K562 (cell line): ENCODE data around the gene QPRT. TPM values are rescaled to one million over a fixed set of nuclear protein-coding genes. Genes with fewer than 3 reads are reported as not detected.

Experiments used
- CEBPG ChIP-seq, 3 experiments: fragments of 200-800 bp in 1 of 3; sonication (Bioruptor generic) in 1 of 3; sonication (generic) in 1 of 3; formaldehyde crosslinking in 1 of 3; IDR thresholded peaks in 2 of 3; conservative IDR thresholded peaks in 1 of 3; 2 replicates each; pipeline versions ENCODE4 v1.6.1 to v1.8.0; 2016 to 2022; ENCODE audit warnings: missing compliant biosample characterization in 2 of 3, missing genetic modification characterization in 2 of 3, mild to moderate bottlenecking in 1 of 3, missing genetic modification reagents in 1 of 3
- ERF ChIP-seq: fragments of 450-650 bp; formaldehyde crosslinking; IDR thresholded peaks from 2 replicates; pipeline ENCODE4 v1.4.0; 2020; ENCODE audit warnings: mild to moderate bottlenecking, mixed read lengths
- GTF2E2 ChIP-seq: fragments of 200-800 bp; sonication (Bioruptor generic); IDR thresholded peaks from 2 replicates; pipeline ENCODE4 v1.6.1; 2016; ENCODE audit warnings: missing genetic modification characterization, missing compliant biosample characterization
- HSF4 ChIP-seq: fragments of 250-450 bp; sonication (Bioruptor Pico); IDR thresholded peaks from 2 replicates; pipeline ENCODE4 v2.1.2; 2022; ENCODE audit warnings: mild to moderate bottlenecking, moderate library complexity, borderline replicate concordance
- JUNB ChIP-seq: fragments of 450-650 bp; formaldehyde crosslinking; conservative IDR thresholded peaks from 2 replicates; pipeline ENCODE4 v1.4.0; 2020; ENCODE audit warnings: mild to moderate bottlenecking
- KDM4B ChIP-seq, 2 experiments: fragments of 450-650 bp in 1 of 2; sonication (generic) in 1 of 2; IDR thresholded peaks; 2 replicates each; pipeline ENCODE4 v1.6.1; 2016 to 2017; ENCODE audit warnings: borderline replicate concordance in 2 of 2, antibody characterized with exemption in 1 of 2, low read depth in 1 of 2, mild to moderate bottlenecking in 1 of 2
- NR0B1 ChIP-seq: fragments of 450-650 bp; IDR thresholded peaks from one replicate; pipeline ENCODE4 v1.6.1; 2018; ENCODE audit warnings: mild to moderate bottlenecking, moderate library complexity; ENCODE audit not compliant: partially characterized antibody
- POLR2H ChIP-seq: IDR thresholded peaks from 2 replicates; pipeline ENCODE4 v1.6.1; 2016; ENCODE audit warnings: missing genetic modification characterization, low read depth, mild to moderate bottlenecking, control low read depth, missing compliant biosample characterization, moderate library complexity
- RERE ChIP-seq: sonication (generic); formaldehyde crosslinking; IDR thresholded peaks from 2 replicates; pipeline ENCODE4 v1.8.0; 2023; ENCODE audit warnings: missing genetic modification reagents, mild to moderate bottlenecking, borderline replicate concordance
- SP2 ChIP-seq: IDR thresholded peaks from 2 replicates; pipeline ENCODE4 v1.6.1; 2011; ENCODE audit warnings: mild to moderate bottlenecking, low read depth, low read length, moderate library complexity; ENCODE audit not compliant: poor library complexity, severe bottlenecking; ENCODE audit errors: extremely low read depth
- SRF ChIP-seq, 2 experiments: fragments of 250-450, 450-650 bp in 1 of 2; sonication (Bioruptor Pico) in 1 of 2; sonication (generic) in 1 of 2; formaldehyde crosslinking; IDR thresholded peaks; 2 replicates each; pipeline versions ENCODE4 v1.5.0 to v1.5.1; 2020 to 2022; ENCODE audit warnings: mild to moderate bottlenecking in 1 of 2, missing genetic modification reagents in 1 of 2
- STAT6 ChIP-seq: sonication (generic); formaldehyde crosslinking; IDR thresholded peaks from 2 replicates; pipeline ENCODE4 v1.8.1; 2023; ENCODE audit warnings: mild to moderate bottlenecking, missing genetic modification reagents
- ZNF133 ChIP-seq: fragments of 250-450 bp; sonication (Bioruptor Pico); IDR thresholded peaks from 2 replicates; pipeline ENCODE4 v1.4.0; 2020; ENCODE audit warnings: mild to moderate bottlenecking
- polyA plus RNA-seq, 8 experiments: library from polyadenylated mRNA; depleted of rRNA in 4 of 8; stranded (reverse) in 5 of 8; unstranded in 3 of 8; fragments of >200 nt; fragmentation: Nextera tagmentation in 2 of 8; fragmentation: Illumina TruSeq in 1 of 8; extraction: Ambion mirVana in 2 of 8; extraction: Trizol in 1 of 8; gene quantifications; 2 replicates each; pipeline versions ENCODE4 v1.2.1 to v1.2.3, GENCODE V29; 2011 to 2014; ENCODE audit warnings: inconsistent platforms in 1 of 8, missing spikeins in 1 of 8
- total RNA-seq, 7 experiments: library from RNA; depleted of rRNA in 6 of 7; stranded (reverse); fragments of >200 nt in 6 of 7; fragmentation: Illumina TruSeq in 2 of 7; extraction: Trizol in 2 of 7; gene quantifications; 2 replicates each; pipeline versions ENCODE4 v1.2.1 to v1.2.3, GENCODE V29; 2011 to 2021; ENCODE audit warnings: low replicate concordance in 1 of 7
- TF ChIP-seq, protein P1 (sequence below): fragments of 450-650 bp; formaldehyde crosslinking; conservative IDR thresholded peaks from 2 replicates; pipeline ENCODE4 v1.4.0; 2022; ENCODE audit warnings: mild to moderate bottlenecking, missing genetic modification characterization

Gene QPRT
- total and polyA plus RNA-seq, 9 of the 15 experiments (the other 6 are each of a cell fraction or from before 2014, with no cell fraction given), result 7.7 to 112 (median 64.1) TPM

- TF ChIP-seq RERE, result no peak
- no peak for TF ChIP-seq ZNF133 (CRISPR knock-in tag)
- TF ChIP-seq POLR2H (tag), result peak; percentile 93
- no peak for TF ChIP-seq KDM4B (IDR thresholded peaks at IDR 0.05; ENCODE audit: borderline replicate concordance in 2 of 2, low read depth in 1 of 2)
- TF ChIP-seq JUNB (CRISPR knock-in tag), result no peak
- TF ChIP-seq GTF2E2 (tag), result peak; percentile 95; the same call in 1 of the 2 replicates
- no peak for TF ChIP-seq CEBPG (CRISPR knock-in tag; IDR thresholded peaks at IDR 0.05)
- TF ChIP-seq CEBPG (tag; conservative IDR thresholded peaks at IDR 0.05 in 1 of 2, IDR thresholded peaks at IDR 0.05 in 1 of 2), result no peak
- TF ChIP-seq, protein P1, sequence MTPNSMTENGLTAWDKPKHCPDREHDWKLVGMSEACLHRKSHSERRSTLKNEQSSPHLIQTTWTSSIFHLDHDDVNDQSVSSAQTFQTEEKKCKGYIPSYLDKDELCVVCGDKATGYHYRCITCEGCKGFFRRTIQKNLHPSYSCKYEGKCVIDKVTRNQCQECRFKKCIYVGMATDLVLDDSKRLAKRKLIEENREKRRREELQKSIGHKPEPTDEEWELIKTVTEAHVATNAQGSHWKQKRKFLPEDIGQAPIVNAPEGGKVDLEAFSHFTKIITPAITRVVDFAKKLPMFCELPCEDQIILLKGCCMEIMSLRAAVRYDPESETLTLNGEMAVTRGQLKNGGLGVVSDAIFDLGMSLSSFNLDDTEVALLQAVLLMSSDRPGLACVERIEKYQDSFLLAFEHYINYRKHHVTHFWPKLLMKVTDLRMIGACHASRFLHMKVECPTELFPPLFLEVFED, result no peak
- no peak for TF ChIP-seq STAT6
- TF ChIP-seq NR0B1, result no peak
- no peak for TF ChIP-seq SP2
- TF ChIP-seq HSF4 (CRISPR knock-in tag), result no peak
- TF ChIP-seq SRF (CRISPR knock-in tag; IDR thresholded peaks at IDR 0.05), result no peak
- peak; percentile 75; the same call in 1 of the 2 replicates for TF ChIP-seq ERF (CRISPR knock-in tag)
These were observed 15.8 kb upstream of the QPRT start, which contains the start of gene SPN (continued) for GRCh38 chr16:29663016-29663806.
